ENCODE results near the gene HS3ST4. TPM values are rescaled to one million over a fixed set of nuclear protein-coding genes. Genes with fewer than 3 reads are reported as not detected.

Gene HS3ST4
- total RNA-seq, 1 donor from 2014 or later = not detected

GRCh38 chr16:25729188-25729915 lies 37.6 kb downstream of the HS3ST4 start:
- Histone ChIP-seq H3K4me1 (ENCODE audit: control insufficient read depth in 3 of 3, insufficient read depth in 3 of 3, low read length in 3 of 3) (no peaks in the 10 kb centered on the region), H3K4me3 (ENCODE audit: low read length in 3 of 3) (no peak overlapping the region), H3K27me3 (ENCODE audit: control insufficient read depth in 3 of 3, insufficient read depth in 3 of 3, low read length in 3 of 3) (no peaks in the 10 kb centered on the region), H3K9me3 (ENCODE audit: control insufficient read depth in 3 of 3, low read length in 3 of 3) (no peaks in the 10 kb centered on the region), H3K36me3 (ENCODE audit: control insufficient read depth in 3 of 3, insufficient read depth in 3 of 3, low read length in 3 of 3) (no peaks in the 10 kb centered on the region), H3K9ac (ENCODE audit: low read depth in 1 of 3, low read length in 3 of 3) (no peak overlapping the region), H3K27ac (ENCODE audit: low read depth, low read length) (no peak overlapping the region)

- H3K27ac ChIP-seq (ENCODE audit: low read depth, low read length) = no peak overlapping the region
- H3K9ac ChIP-seq (ENCODE audit: low read depth in 1 of 3, low read length in 3 of 3) = no peak overlapping the region
- H3K27me3 ChIP-seq (ENCODE audit: control insufficient read depth in 3 of 3, insufficient read depth in 3 of 3, low read length in 3 of 3) = no peaks in the 10 kb centered on the region
- H3K4me1 ChIP-seq (ENCODE audit: control insufficient read depth in 3 of 3, insufficient read depth in 3 of 3, low read length in 3 of 3) = no peaks in the 10 kb centered on the region
- no peaks in the 10 kb centered on the region for H3K36me3 ChIP-seq (ENCODE audit: control insufficient read depth in 3 of 3, insufficient read depth in 3 of 3, low read length in 3 of 3)
- no peaks in the 10 kb centered on the region for H3K9me3 ChIP-seq (ENCODE audit: control insufficient read depth in 3 of 3, low read length in 3 of 3)
- no peak overlapping the region for H3K4me3 ChIP-seq (ENCODE audit: low read length in 3 of 3)
Measured at GRCh38 chr16:25730396-25730795, 38.6 kb downstream of the HS3ST4 start.

GRCh38 chr16:25734430-25735385 lies 42.9 kb downstream of the HS3ST4 start:
- Histone ChIP-seq H3K4me3 (ENCODE audit: low read length in 3 of 3) (no peak overlapping the region), H3K36me3 (ENCODE audit: control insufficient read depth in 3 of 3, insufficient read depth in 3 of 3, low read length in 3 of 3) (no peaks in the 10 kb centered on the region), H3K4me1 (ENCODE audit: control insufficient read depth in 3 of 3, insufficient read depth in 3 of 3, low read length in 3 of 3) (no peaks in the 10 kb centered on the region), H3K9me3 (ENCODE audit: control insufficient read depth in 3 of 3, low read length in 3 of 3) (no peaks in the 10 kb centered on the region), H3K27ac (ENCODE audit: low read depth, low read length) (no peak overlapping the region), H3K9ac (ENCODE audit: low read depth in 1 of 3, low read length in 3 of 3) (no peak overlapping the region), H3K27me3 (ENCODE audit: control insufficient read depth in 3 of 3, insufficient read depth in 3 of 3, low read length in 3 of 3) (no peaks in the 10 kb centered on the region)

GRCh38 chr16:25735645-25736044 lies 43.9 kb downstream of the HS3ST4 start:
- Histone ChIP-seq H3K4me3 (ENCODE audit: low read length in 3 of 3) (no peak overlapping the region), H3K4me1 (ENCODE audit: control insufficient read depth in 3 of 3, insufficient read depth in 3 of 3, low read length in 3 of 3) (no peaks in the 10 kb centered on the region), H3K27me3 (ENCODE audit: control insufficient read depth in 3 of 3, insufficient read depth in 3 of 3, low read length in 3 of 3) (no peaks in the 10 kb centered on the region), H3K27ac (ENCODE audit: low read depth, low read length) (no peak overlapping the region), H3K9ac (ENCODE audit: low read depth in 1 of 3, low read length in 3 of 3) (no peak overlapping the region), H3K36me3 (ENCODE audit: control insufficient read depth in 3 of 3, insufficient read depth in 3 of 3, low read length in 3 of 3) (no peaks in the 10 kb centered on the region), H3K9me3 (ENCODE audit: control insufficient read depth in 3 of 3, low read length in 3 of 3) (no peaks in the 10 kb centered on the region)

DNA sequence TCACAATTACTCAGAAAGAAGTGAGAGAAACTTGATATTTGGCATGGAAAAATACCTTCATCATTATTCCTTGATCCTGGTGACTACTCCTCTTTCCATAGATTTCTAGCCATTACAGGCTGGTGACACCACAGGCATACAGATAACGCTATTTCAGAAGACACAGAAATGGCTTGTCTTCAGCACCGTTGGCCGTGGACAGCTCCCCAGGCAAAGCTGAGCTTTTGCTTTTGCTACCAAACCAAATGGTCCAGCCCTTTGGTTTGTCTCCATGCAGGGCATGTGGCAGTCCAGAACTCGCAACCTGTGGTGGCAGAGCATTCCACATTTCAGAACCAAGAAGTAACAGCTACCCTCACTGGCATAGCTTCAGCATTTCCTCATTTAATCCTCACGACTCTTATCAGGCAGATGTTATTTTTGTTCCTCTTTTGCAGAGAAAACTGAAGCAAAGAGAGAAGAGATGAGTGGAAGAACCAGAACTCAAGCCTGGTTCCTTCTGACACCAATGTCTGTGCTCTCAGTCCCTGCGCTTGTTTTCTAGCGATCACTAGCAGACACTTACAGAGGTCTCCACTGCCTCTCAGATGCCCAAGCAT lies 55.5 kb downstream of the HS3ST4 start:
- no peak overlapping the region for H3K9ac ChIP-seq (ENCODE audit: low read depth in 1 of 3, low read length in 3 of 3)
- no peaks in the 10 kb centered on the region for H3K4me1 ChIP-seq (ENCODE audit: control insufficient read depth in 3 of 3, insufficient read depth in 3 of 3, low read length in 3 of 3)
- H3K9me3 ChIP-seq (ENCODE audit: control insufficient read depth in 3 of 3, low read length in 3 of 3) = no peaks in the 10 kb centered on the region
- H3K36me3 ChIP-seq (ENCODE audit: control insufficient read depth in 3 of 3, insufficient read depth in 3 of 3, low read length in 3 of 3) = no peaks in the 10 kb centered on the region
- H3K27me3 ChIP-seq (ENCODE audit: control insufficient read depth in 3 of 3, insufficient read depth in 3 of 3, low read length in 3 of 3) = no peaks in the 10 kb centered on the region
- H3K4me3 ChIP-seq (ENCODE audit: low read length in 3 of 3) = no peak overlapping the region
- H3K27ac ChIP-seq (ENCODE audit: low read depth, low read length) = no peak overlapping the region

DNA sequence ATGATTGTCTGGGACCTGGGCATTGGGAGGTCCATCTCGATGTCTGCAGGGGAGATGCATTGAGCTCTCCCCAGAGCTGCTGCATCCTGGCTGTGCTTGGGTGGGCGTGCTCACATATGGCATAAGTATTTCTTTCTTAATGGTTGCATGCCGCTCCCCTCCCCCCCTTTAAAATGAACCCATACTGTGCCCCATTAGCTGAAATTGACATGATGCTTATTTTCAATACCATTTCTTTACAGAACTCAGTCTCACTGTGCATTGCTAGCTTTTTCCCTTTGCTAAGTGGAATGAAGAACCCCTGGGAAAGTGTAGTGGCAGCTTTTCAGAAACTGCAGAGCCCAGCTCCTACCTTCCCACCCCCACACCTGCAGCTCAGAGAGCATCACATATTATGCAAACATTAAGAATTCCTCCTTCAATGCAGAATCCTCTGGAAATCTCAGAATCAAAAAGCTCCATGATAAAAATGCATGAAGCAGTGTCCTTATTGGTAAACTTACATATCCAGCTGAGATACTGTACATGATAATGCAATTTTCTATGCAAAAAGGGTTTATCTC lies 56.4 kb downstream of the HS3ST4 start:
- H3K27me3 ChIP-seq (ENCODE audit: control insufficient read depth in 3 of 3, insufficient read depth in 3 of 3, low read length in 3 of 3) = no peaks in the 10 kb centered on the region
- H3K9me3 ChIP-seq (ENCODE audit: control insufficient read depth in 3 of 3, low read length in 3 of 3) = no peaks in the 10 kb centered on the region
- no peaks in the 10 kb centered on the region for H3K4me1 ChIP-seq (ENCODE audit: control insufficient read depth in 3 of 3, insufficient read depth in 3 of 3, low read length in 3 of 3)
- H3K4me3 ChIP-seq (ENCODE audit: low read length in 3 of 3) = no peak overlapping the region
- no peaks in the 10 kb centered on the region for H3K36me3 ChIP-seq (ENCODE audit: control insufficient read depth in 3 of 3, insufficient read depth in 3 of 3, low read length in 3 of 3)
- H3K9ac ChIP-seq (ENCODE audit: low read depth in 1 of 3, low read length in 3 of 3) = no peak overlapping the region
- no peak overlapping the region for H3K27ac ChIP-seq (ENCODE audit: low read depth, low read length)

- Histone ChIP-seq H3K27me3 (ENCODE audit: control insufficient read depth in 3 of 3, insufficient read depth in 3 of 3, low read length in 3 of 3) (no peaks in the 10 kb centered on the region), H3K36me3 (ENCODE audit: control insufficient read depth in 3 of 3, insufficient read depth in 3 of 3, low read length in 3 of 3) (no peaks in the 10 kb centered on the region), H3K9me3 (ENCODE audit: control insufficient read depth in 3 of 3, low read length in 3 of 3) (peaks cover 0 to 2% (median 0%) of the 10 kb centered on the region in 3 donors), H3K4me3 (ENCODE audit: low read length in 3 of 3) (no peak overlapping the region), H3K27ac (ENCODE audit: low read depth, low read length) (no peak overlapping the region), H3K9ac (ENCODE audit: low read depth in 1 of 3, low read length in 3 of 3) (no peak overlapping the region), H3K4me1 (ENCODE audit: control insufficient read depth in 3 of 3, insufficient read depth in 3 of 3, low read length in 3 of 3) (no peaks in the 10 kb centered on the region)
Measured at GRCh38 chr16:25750488-25751216, 58.9 kb downstream of the HS3ST4 start.

DNA sequence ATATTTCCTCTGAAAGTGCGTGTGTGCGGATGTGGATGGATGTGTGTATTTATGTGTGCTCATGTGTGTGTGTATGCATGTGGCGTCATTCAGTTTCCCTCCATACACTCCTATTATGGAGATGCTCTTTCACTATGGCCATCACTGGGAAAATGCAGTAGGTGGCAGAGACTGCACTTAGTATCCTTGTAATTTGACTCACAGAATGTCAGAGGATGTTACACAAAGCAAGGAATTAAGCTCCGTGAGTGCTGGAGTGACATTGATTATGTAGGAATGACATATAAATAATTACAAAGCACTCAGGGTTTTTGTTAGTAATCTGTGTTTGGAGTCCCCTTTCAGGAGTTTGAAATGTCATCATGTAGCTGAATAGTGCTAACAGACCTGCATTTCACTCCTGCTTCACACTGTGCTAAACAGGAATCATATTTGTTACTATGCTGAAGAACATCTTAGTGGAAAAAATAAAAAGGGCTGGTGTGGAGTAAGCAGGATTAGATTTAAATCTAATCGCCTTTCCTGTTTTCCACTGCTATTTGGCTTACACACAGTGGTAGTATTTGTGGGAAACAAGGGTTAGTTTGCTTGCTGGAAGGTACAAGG lies 59.6 kb downstream of the HS3ST4 start:
- H3K4me1 ChIP-seq (ENCODE audit: control insufficient read depth in 3 of 3, insufficient read depth in 3 of 3, low read length in 3 of 3) = no peaks in the 10 kb centered on the region
- H3K4me3 ChIP-seq (ENCODE audit: low read length in 3 of 3) = no peak overlapping the region
- H3K9me3 ChIP-seq (ENCODE audit: control insufficient read depth in 3 of 3, low read length in 3 of 3) = peaks cover 0 to 2% (median 0%) of the 10 kb centered on the region in 3 donors
- H3K27me3 ChIP-seq (ENCODE audit: control insufficient read depth in 3 of 3, insufficient read depth in 3 of 3, low read length in 3 of 3) = no peaks in the 10 kb centered on the region
- H3K36me3 ChIP-seq (ENCODE audit: control insufficient read depth in 3 of 3, insufficient read depth in 3 of 3, low read length in 3 of 3) = no peaks in the 10 kb centered on the region
- no peak overlapping the region for H3K9ac ChIP-seq (ENCODE audit: low read depth in 1 of 3, low read length in 3 of 3)
- no peak overlapping the region for H3K27ac ChIP-seq (ENCODE audit: low read depth, low read length)

DNA sequence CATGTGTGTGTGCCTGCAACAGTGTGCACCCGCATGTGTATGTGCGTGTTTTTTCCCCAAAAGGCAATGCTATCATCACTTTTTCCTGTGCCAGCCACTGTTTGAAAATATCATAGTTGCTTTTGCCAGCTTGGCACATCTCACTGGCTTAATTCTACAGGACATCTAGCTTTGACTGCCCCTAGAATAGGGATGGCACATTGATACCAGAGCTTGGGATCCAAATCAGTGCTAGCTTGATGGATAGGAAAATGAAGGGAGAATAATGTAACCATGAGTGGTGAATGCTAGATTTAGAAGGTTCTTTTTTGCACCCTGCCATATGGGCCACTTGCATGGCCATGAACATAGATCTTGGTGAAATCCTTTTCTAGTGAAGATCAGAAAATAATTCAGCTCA lies 72.7 kb downstream of the HS3ST4 start:
- Histone ChIP-seq H3K4me1 (ENCODE audit: control insufficient read depth in 3 of 3, insufficient read depth in 3 of 3, low read length in 3 of 3) (no peaks in the 10 kb centered on the region), H3K9ac (ENCODE audit: low read depth in 1 of 3, low read length in 3 of 3) (no peak overlapping the region), H3K27me3 (ENCODE audit: control insufficient read depth in 3 of 3, insufficient read depth in 3 of 3, low read length in 3 of 3) (no peaks in the 10 kb centered on the region), H3K27ac (ENCODE audit: low read depth, low read length) (no peak overlapping the region), H3K36me3 (ENCODE audit: control insufficient read depth in 3 of 3, insufficient read depth in 3 of 3, low read length in 3 of 3) (no peaks in the 10 kb centered on the region), H3K9me3 (ENCODE audit: control insufficient read depth in 3 of 3, low read length in 3 of 3) (peaks cover 0 to 3% (median 0%) of the 10 kb centered on the region in 3 donors), H3K4me3 (ENCODE audit: low read length in 3 of 3) (no peak overlapping the region)
